K562 (cell line): ENCODE measurements around the gene TREH. TPM values are rescaled to one million over a fixed set of nuclear protein-coding genes. Genes with fewer than 3 reads are reported as not detected.

Experiments
- ATAC-seq: fragments of 200-7000 bp; cut with Tn5 transposase; 3 replicates; pipeline ENCODE4 v1.9.1; 2020; ENCODE audit warnings: moderate library complexity
- BruUV-seq: library from RNA; stranded (reverse); fragments of 400-500 nt; replicated peaks from 2 replicates; lab custom pipeline; 2021; lab: Mats Ljungman, UMichigan
- CTCF ChIA-PET: fragments of 300-600 bp; formaldehyde crosslinking; extraction: SDS; loops from one replicate; lab custom pipeline; 2021; ENCODE audit warnings: low intra/inter-chr PET ratio; lab: Yijun Ruan, JAX
- POLR2A ChIA-PET: fragments of 300-600, 350-650 bp; sonication (Branson Sonifier 250); formaldehyde crosslinking; extraction: SDS; loops from one replicate; lab custom pipeline; 2021; ENCODE audit warnings: antibody characterized with exemption, inconsistent platforms; lab: Yijun Ruan, JAX
- DNase-seq, 4 experiments: peaks; one replicate each; pipeline versions ENCODE4 v3.0.0 to v3.0.0-alpha.2; 2011 to 2018; ENCODE audit warnings: low spot score in 3 of 4, mixed read lengths in 3 of 4; ENCODE audit errors: extremely low read depth in 1 of 4
- FAIRE-seq: peaks from 2 replicates; lab custom pipeline; 2011; peaks lifted over from hg19 to GRCh38; lab: Jason Lieb, UNC
- H2AFZ ChIP-seq: 2 replicates; pipeline ENCODE4 v1.6.0; 2011; ENCODE audit warnings: low read depth, low read length, control low read depth, inconsistent platforms
- H3K27ac ChIP-seq: fragments of 200-600 bp; 3 replicates; pipeline ENCODE4 v1.8.0; 2011; ENCODE audit warnings: low read depth, mild to moderate bottlenecking, control low read depth, inconsistent platforms, low read length, moderate library complexity, mixed read lengths; ENCODE audit errors: extremely low read depth
- H3K27me3 ChIP-seq, 2 experiments: fragments of 300-600 bp in 1 of 2; 2 replicates in 1 of 2; 3 replicates in 1 of 2; pipeline versions ENCODE4 v1.6.0 to v1.8.0; 2011; ENCODE audit warnings: inconsistent platforms in 2 of 2, low read length in 2 of 2, mild to moderate bottlenecking in 1 of 2, mixed read lengths in 1 of 2, moderate library complexity in 1 of 2; ENCODE audit not compliant: control insufficient read depth in 2 of 2, insufficient read depth in 2 of 2
- H3K36me3 ChIP-seq: fragments of 300-600 bp; 3 replicates; pipeline ENCODE4 v1.8.0; 2011; ENCODE audit warnings: mild to moderate bottlenecking, low read length, inconsistent platforms; ENCODE audit not compliant: control insufficient read depth, insufficient read depth
- H3K4me1 ChIP-seq, 2 experiments: fragments of 200-600 bp in 1 of 2; replicated peaks in 1 of 2; 2 replicates in 1 of 2; 3 replicates in 1 of 2; pipeline versions ENCODE4 v1.5.1 to v1.8.0; 2011; ENCODE audit warnings: inconsistent platforms in 2 of 2, low read length in 2 of 2, mild to moderate bottlenecking in 1 of 2, mixed read lengths in 1 of 2, moderate library complexity in 1 of 2; ENCODE audit not compliant: control insufficient read depth in 2 of 2, insufficient read depth in 2 of 2
- H3K4me2 ChIP-seq: 2 replicates; pipeline ENCODE4 v1.6.1; 2011; ENCODE audit warnings: low read length, control low read depth, inconsistent platforms, mixed read lengths; ENCODE audit not compliant: insufficient read depth
- H3K4me3 ChIP-seq: fragments of 200-600 bp; sonication (generic), shearing (Covaris generic); 2 replicates; pipeline ENCODE4 v1.5.1; 2016; ENCODE audit warnings: control low read depth, inconsistent platforms
- H3K79me2 ChIP-seq: fragments of 200-600 bp; 3 replicates; pipeline ENCODE4 v1.8.0; 2011; ENCODE audit warnings: low read length, inconsistent platforms; ENCODE audit not compliant: control insufficient read depth, insufficient read depth
- H3K9ac ChIP-seq, 2 experiments: 2 replicates each; pipeline versions ENCODE4 v1.6.0 to v1.6.1; 2011; ENCODE audit warnings: low read depth in 2 of 2, low read length in 2 of 2, control low read depth in 1 of 2, inconsistent platforms in 1 of 2, mild to moderate bottlenecking in 1 of 2, mixed read lengths in 1 of 2; ENCODE audit not compliant: insufficient read depth in 1 of 2
- H3K9me1 ChIP-seq: one replicate; pipeline ENCODE4 v1.6.0; 2011; ENCODE audit warnings: inconsistent platforms, mild to moderate bottlenecking, low read length, moderate library complexity; ENCODE audit not compliant: control insufficient read depth, insufficient read depth
- H3K9me3 ChIP-seq: replicated peaks from 2 replicates; pipeline ENCODE4 v1.5.1; 2011; ENCODE audit warnings: low read depth, low read length, inconsistent platforms; ENCODE audit not compliant: control insufficient read depth, insufficient read depth
- H4K20me1 ChIP-seq: replicated peaks from 2 replicates; pipeline ENCODE4 v1.6.1; 2011; ENCODE audit warnings: low read length, inconsistent platforms, mixed read lengths; ENCODE audit not compliant: control insufficient read depth, insufficient read depth
- EP400 ChIP-seq: fragments of 450-650 bp; IDR thresholded peaks from 2 replicates; pipeline ENCODE4 v1.6.1; 2017; ENCODE audit warnings: antibody characterized with exemption, mild to moderate bottlenecking, moderate library complexity
- FOSL1 ChIP-seq: fragments of 200-800 bp; sonication (Bioruptor generic); conservative IDR thresholded peaks from 2 replicates; pipeline ENCODE4 v1.6.1; 2016; ENCODE audit warnings: missing genetic modification characterization, missing compliant biosample characterization
- MAFG ChIP-seq: fragments of 450-650 bp; conservative IDR thresholded peaks from 2 replicates; pipeline ENCODE4 v1.6.1; 2016; ENCODE audit warnings: missing genetic modification characterization, missing compliant biosample characterization
- NCOA1 ChIP-seq: fragments of 450-650 bp; IDR thresholded peaks from 2 replicates; pipeline ENCODE4 v1.6.1; 2016; ENCODE audit warnings: low read depth
- RBM39 ChIP-seq: fragments of 200-400 bp; formaldehyde crosslinking; optimal IDR thresholded peaks from 2 replicates; pipeline ENCODE3; 2018; ENCODE audit warnings: low read depth, low read length
- WGBS: fragments of 100-300 bp; shearing (Covaris generic); methylation state at CpG from one replicate; pipeline ENCODE4 v1.1.6; 2016; ENCODE audit warnings: low coverage, mixed read lengths; ENCODE audit not compliant: insufficient coverage; ENCODE audit errors: missing lambda C conversion rate; 5-methylcytosine and 5-hydroxymethylcytosine counted together
- in situ Hi-C: fragments of 300-500 bp; cut with MboI; formaldehyde crosslinking; loops from 4 replicates; pipeline ENCODE4 v1.15.0; 2018; ENCODE audit warnings: inconsistent platforms, mixed read lengths
- intact Hi-C: fragments of 100-400 bp; cut with micrococcal nuclease; formaldehyde crosslinking; loops from 2 replicates; pipeline ENCODE4 v1.14.2; 2022
- polyA plus RNA-seq, 8 experiments: library from polyadenylated mRNA; depleted of rRNA in 4 of 8; stranded (reverse) in 5 of 8; unstranded in 3 of 8; fragments of >200 nt; fragmentation: Nextera tagmentation in 2 of 8; fragmentation: Illumina TruSeq in 1 of 8; extraction: Ambion mirVana in 2 of 8; extraction: Trizol in 1 of 8; gene quantifications; 2 replicates each; pipeline versions ENCODE4 v1.2.1 to v1.2.3, GENCODE V29; 2011 to 2014; ENCODE audit warnings: inconsistent platforms in 1 of 8, missing spikeins in 1 of 8
- total RNA-seq, 7 experiments: library from RNA; depleted of rRNA in 6 of 7; stranded (reverse); fragments of >200 nt in 6 of 7; fragmentation: Illumina TruSeq in 2 of 7; extraction: Trizol in 2 of 7; gene quantifications; 2 replicates each; pipeline versions ENCODE4 v1.2.1 to v1.2.3, GENCODE V29; 2011 to 2021; ENCODE audit warnings: low replicate concordance in 1 of 7
- TF ChIP-seq, protein P1 (sequence below): fragments of 450-650 bp; IDR thresholded peaks from 2 replicates; pipeline ENCODE4 v1.6.1; 2016; ENCODE audit warnings: missing biosample characterization, missing genetic modification characterization
- TF ChIP-seq, protein P2 (sequence below): fragments of 150-350 bp; IDR thresholded peaks from 2 replicates; pipeline ENCODE4 v1.6.1; 2014; ENCODE audit warnings: low read depth, mild to moderate bottlenecking, low read length, borderline replicate concordance

Gene TREH
- total and polyA plus RNA-seq, 9 of the 15 experiments (the other 6 are each of a cell fraction or from before 2014, with no cell fraction given): 0.09 to 0.20 (median 0.11) TPM; not detected in 6

GRCh38 chr11:118619444-118620197 is 59.8 kb downstream of the TREH start:
- whole genome bisulfite sequencing: 68% methylated on average over 6 of the region's 6 CpGs
- no peaks in the 10 kb centered on the region for H3K27me3 ChIP-seq
- no peak overlapping the region for H3K4me2 ChIP-seq
- intact Hi-C loops (no loop called here), in situ Hi-C loops (no loop called here)
- POLR2A ChIA-PET: interaction anchor here (2.2 to 3.7 kb wide), 2 partner anchors 11 to 15 kb away, joined by 7 to 21 read pairs; partner anchors contain the start of gene PHLDB1
- H3K79me2 ChIP-seq: peaks cover 13% of the 10 kb centered on the region
- DNase-seq: no peak
- H2AFZ ChIP-seq: no peak overlapping the region
- H3K9me3 ChIP-seq: no peaks in the 10 kb centered on the region
- H3K36me3 ChIP-seq: peaks cover 13% of the 10 kb centered on the region
- no peak overlapping the region for H3K27ac ChIP-seq
- no peak for ATAC-seq
- FAIRE-seq: no peak
- no peaks in the 10 kb centered on the region for H4K20me1 ChIP-seq
- H3K9me1 ChIP-seq: no peaks in the 10 kb centered on the region
- peaks cover 28 to 36% of the 10 kb centered on the region in 2 experiments for H3K4me1 ChIP-seq
- H3K4me3 ChIP-seq: no peak overlapping the region
- CTCF ChIA-PET: no interaction called here
- no peak overlapping the region for H3K9ac ChIP-seq
- BruUV-seq: no TSS peak
- TF ChIP-seq, protein P1, sequence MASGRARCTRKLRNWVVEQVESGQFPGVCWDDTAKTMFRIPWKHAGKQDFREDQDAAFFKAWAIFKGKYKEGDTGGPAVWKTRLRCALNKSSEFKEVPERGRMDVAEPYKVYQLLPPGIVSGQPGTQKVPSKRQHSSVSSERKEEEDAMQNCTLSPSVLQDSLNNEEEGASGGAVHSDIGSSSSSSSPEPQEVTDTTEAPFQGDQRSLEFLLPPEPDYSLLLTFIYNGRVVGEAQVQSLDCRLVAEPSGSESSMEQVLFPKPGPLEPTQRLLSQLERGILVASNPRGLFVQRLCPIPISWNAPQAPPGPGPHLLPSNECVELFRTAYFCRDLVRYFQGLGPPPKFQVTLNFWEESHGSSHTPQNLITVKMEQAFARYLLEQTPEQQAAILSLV (tag): no peak
- TF ChIP-seq MAFG (tag): no peak
- 0 out of 2 replicates have a peak, but pooled peaks have one; percentile 21 for TF ChIP-seq FOSL1
- no peak for TF ChIP-seq EP400
- TF ChIP-seq, protein P2, sequence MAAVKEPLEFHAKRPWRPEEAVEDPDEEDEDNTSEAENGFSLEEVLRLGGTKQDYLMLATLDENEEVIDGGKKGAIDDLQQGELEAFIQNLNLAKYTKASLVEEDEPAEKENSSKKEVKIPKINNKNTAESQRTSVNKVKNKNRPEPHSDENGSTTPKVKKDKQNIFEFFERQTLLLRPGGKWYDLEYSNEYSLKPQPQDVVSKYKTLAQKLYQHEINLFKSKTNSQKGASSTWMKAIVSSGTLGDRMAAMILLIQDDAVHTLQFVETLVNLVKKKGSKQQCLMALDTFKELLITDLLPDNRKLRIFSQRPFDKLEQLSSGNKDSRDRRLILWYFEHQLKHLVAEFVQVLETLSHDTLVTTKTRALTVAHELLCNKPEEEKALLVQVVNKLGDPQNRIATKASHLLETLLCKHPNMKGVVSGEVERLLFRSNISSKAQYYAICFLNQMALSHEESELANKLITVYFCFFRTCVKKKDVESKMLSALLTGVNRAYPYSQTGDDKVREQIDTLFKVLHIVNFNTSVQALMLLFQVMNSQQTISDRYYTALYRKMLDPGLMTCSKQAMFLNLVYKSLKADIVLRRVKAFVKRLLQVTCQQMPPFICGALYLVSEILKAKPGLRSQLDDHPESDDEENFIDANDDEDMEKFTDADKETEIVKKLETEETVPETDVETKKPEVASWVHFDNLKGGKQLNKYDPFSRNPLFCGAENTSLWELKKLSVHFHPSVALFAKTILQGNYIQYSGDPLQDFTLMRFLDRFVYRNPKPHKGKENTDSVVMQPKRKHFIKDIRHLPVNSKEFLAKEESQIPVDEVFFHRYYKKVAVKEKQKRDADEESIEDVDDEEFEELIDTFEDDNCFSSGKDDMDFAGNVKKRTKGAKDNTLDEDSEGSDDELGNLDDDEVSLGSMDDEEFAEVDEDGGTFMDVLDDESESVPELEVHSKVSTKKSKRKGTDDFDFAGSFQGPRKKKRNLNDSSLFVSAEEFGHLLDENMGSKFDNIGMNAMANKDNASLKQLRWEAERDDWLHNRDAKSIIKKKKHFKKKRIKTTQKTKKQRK: no peak
- TF ChIP-seq NCOA1: no peak
- TF ChIP-seq RBM39: no peak
